HFFc6 (cell line): ENCODE measurements around the gene SHCBP1. TPM values are rescaled to one million over a fixed set of nuclear protein-coding genes. Genes with fewer than 3 reads are reported as not detected.
A peak's percentile ranks its signal among the peaks of the same experiment; 100 is the strongest.

Source experiments
- DNase-seq: peaks from one replicate; pipeline ENCODE4 v3.0.0-alpha.2; 2018
- H3K27ac Mint-ChIP-seq: 2 replicates; pipeline ENCODE4 v1.8.0; 2020; ENCODE audit warnings: mild to moderate bottlenecking, mixed read lengths
- H3K27me3 Mint-ChIP-seq: 2 replicates; pipeline ENCODE4 v1.8.0; 2021; ENCODE audit warnings: mild to moderate bottlenecking, moderate library complexity, mixed read lengths; ENCODE audit not compliant: insufficient read depth
- H3K36me3 Mint-ChIP-seq: 2 replicates; pipeline ENCODE4 v1.8.0; 2021; ENCODE audit warnings: low read depth, mixed read lengths
- H3K4me1 Mint-ChIP-seq: 2 replicates; pipeline ENCODE4 v1.8.0; 2020; ENCODE audit warnings: low read depth, mixed read lengths
- H3K4me3 Mint-ChIP-seq: 2 replicates; pipeline ENCODE4 v1.8.0; 2020; ENCODE audit warnings: mild to moderate bottlenecking, moderate library complexity, mixed read lengths
- H3K9me3 Mint-ChIP-seq: 2 replicates; pipeline ENCODE4 v1.8.0; 2020; ENCODE audit warnings: mild to moderate bottlenecking, mixed read lengths
- total RNA-seq, 6 experiments: library from RNA; stranded (reverse); fragmentation: NEBNext Ultra II Directional; extraction: Animal tissue kit (Norgen Biotek cat#: 25700); gene quantifications; 2 replicates in 1 of 6; 3 replicates in 5 of 6; pipeline ENCODE4 v1.2.3, GENCODE V29; 2021
- TF ChIP-seq, protein P1 (sequence below): fragments of 200-600 bp; sonication (generic); IDR thresholded peaks from 2 replicates; pipeline ENCODE4 v1.5.0; 2021; ENCODE audit warnings: antibody characterized with exemption, mild to moderate bottlenecking

Gene SHCBP1
- total RNA-seq, 6 experiments from 2014 or later: 20.8 to 50.5 (median 49.1) TPM

DNA sequence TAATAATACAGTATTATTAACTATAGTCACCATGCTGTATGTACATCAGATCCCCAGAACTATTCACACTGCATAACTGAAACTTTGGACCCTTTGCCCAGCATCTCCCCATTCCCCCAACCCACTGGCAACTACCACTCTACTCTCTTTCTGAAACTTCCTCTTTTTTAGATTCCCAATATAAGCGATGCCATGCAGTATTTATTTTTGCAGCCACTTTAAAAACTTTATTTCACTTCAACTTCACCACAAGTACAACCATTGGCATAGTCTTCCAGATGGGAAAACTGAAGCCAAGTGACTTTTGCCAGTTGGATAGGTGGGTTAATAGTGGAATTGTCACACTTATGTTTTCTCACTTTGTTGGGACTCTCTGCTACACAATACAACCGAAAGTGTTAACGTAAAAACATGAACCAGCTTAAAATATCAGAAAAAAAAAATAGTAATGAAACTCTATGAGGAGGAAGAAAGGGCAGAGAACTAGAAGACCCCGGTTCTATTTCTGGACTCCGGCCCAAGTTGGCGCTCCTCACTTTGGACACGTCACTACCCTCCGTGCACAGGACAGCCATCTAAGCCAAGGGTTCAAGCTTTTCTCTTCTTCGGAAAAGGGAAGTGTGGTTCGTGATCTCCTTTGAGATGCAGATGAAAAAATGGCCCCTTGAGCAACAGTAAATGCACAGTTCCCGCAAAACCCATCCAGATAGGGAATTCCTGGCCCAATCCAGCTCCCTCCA is 743 bp downstream of the SHCBP1 start:
- TF ChIP-seq, protein P1, sequence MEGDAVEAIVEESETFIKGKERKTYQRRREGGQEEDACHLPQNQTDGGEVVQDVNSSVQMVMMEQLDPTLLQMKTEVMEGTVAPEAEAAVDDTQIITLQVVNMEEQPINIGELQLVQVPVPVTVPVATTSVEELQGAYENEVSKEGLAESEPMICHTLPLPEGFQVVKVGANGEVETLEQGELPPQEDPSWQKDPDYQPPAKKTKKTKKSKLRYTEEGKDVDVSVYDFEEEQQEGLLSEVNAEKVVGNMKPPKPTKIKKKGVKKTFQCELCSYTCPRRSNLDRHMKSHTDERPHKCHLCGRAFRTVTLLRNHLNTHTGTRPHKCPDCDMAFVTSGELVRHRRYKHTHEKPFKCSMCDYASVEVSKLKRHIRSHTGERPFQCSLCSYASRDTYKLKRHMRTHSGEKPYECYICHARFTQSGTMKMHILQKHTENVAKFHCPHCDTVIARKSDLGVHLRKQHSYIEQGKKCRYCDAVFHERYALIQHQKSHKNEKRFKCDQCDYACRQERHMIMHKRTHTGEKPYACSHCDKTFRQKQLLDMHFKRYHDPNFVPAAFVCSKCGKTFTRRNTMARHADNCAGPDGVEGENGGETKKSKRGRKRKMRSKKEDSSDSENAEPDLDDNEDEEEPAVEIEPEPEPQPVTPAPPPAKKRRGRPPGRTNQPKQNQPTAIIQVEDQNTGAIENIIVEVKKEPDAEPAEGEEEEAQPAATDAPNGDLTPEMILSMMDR: no peak
- DNase-seq: peak; percentile 13
- Mint-ChIP-seq H3K4me3 (peak overlapping the region; percentile 96), H3K36me3 (no peaks in the 10 kb centered on the region), H3K27me3 (no peaks in the 10 kb centered on the region), H3K9me3 (no peaks in the 10 kb centered on the region), H3K4me1 (peaks cover 36% of the 10 kb centered on the region), H3K27ac (peak overlapping the region; percentile 92)

DNA sequence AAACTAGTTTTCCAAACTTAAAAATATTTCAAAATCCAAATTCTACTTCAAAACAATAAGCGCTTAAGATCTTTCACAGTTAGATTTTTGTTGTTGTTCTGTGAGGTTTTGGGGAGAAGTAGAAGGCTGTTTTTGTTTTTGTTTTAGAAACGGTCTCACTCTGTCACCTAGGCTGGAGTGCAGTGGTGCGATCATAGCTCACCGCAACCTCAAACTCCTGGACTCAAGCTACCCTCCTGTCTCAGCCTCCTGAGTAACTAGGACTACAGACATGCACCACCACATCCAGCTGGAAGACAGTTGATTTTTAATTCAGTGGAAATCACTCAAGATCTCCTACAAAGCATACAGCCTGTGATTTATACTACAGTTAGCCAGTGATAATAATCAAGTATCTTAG is 2.7 kb downstream of the SHCBP1 start:
- peak overlapping the region; percentile 11; the same call in 1 of the 2 replicates for H3K27ac Mint-ChIP-seq
- DNase-seq: no peak
- no peak overlapping the region for H3K4me3 Mint-ChIP-seq
- TF ChIP-seq, protein P1: no peak
- H3K36me3 Mint-ChIP-seq: peaks cover 4% of the 10 kb centered on the region; the same call in 1 of the 2 replicates
- peaks cover 36% of the 10 kb centered on the region for H3K4me1 Mint-ChIP-seq
- H3K9me3 Mint-ChIP-seq: no peaks in the 10 kb centered on the region
- no peaks in the 10 kb centered on the region for H3K27me3 Mint-ChIP-seq

DNA sequence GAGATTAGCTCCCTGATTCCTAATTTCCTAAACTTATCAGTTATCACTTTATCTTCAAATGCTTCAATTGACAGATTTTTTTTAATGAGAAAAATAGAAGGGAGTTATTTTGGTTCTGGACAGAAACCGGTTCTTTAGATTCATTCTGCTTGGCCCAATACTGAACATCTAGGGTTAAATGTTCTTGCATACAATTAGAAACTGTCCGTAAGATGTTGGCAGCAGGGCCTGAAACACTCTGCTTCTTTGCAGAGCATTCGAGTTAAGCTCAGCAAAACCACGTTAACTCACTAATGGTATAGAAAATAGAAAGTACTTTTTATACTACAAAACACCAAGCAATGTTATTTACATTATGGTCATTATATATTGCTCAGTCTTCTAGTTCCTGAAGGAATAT is 7.2 kb downstream of the SHCBP1 start:
- peaks cover 6% of the 10 kb centered on the region for H3K4me1 Mint-ChIP-seq
- H3K4me3 Mint-ChIP-seq: no peak overlapping the region
- H3K27me3 Mint-ChIP-seq: no peaks in the 10 kb centered on the region; the same call in 1 of the 2 replicates
- H3K9me3 Mint-ChIP-seq: no peaks in the 10 kb centered on the region
- no peak overlapping the region for H3K27ac Mint-ChIP-seq
- TF ChIP-seq, protein P1: no peak
- peaks cover 4% of the 10 kb centered on the region; the same call in 1 of the 2 replicates for H3K36me3 Mint-ChIP-seq
- no peak for DNase-seq

DNA sequence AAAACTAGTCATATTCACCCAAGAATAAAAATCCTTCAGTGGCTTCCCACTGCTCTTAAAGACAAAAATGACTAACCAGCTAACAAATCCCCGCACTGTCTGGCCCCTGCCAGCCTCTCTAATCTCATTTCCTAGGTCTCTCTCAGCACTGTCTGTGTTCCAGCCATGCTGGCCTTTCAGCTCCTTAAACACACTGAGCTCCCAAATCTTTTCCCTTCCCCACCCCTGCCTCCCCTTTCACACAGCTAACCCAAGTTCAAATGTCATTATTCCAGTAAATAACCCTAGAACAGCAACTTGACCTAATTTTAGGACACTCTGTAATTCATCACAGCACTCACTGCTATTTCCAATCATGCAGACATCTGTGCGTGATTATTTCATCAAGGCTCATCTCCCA is 7.8 kb downstream of the SHCBP1 start:
- Mint-ChIP-seq H3K4me1 (no peaks in the 10 kb centered on the region; the same call in 1 of the 2 replicates), H3K4me3 (no peak overlapping the region), H3K27me3 (no peaks in the 10 kb centered on the region; the same call in 1 of the 2 replicates), H3K27ac (no peak overlapping the region), H3K36me3 (peaks cover 4% of the 10 kb centered on the region; the same call in 1 of the 2 replicates), H3K9me3 (no peaks in the 10 kb centered on the region)
- DNase-seq: no peak
- TF ChIP-seq, protein P1: no peak

DNA sequence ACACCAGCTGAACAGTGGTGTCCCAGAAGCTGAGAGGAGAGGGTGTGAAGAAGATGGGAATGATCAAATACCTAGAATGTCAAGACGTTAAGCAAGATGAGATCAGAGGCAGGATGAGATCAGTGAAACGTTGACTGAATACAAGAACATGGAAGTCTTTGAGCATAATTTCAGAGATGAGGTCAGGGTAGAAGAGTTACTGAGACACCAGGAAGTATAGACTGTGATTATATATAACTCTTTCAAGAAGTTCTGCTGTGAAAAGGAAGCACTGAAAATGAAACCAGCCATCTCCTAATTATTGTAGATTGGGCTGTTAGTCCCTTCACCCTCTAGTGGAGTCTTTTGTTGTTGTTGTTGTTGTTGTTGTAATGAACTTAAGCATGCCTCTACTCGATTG is 9.1 kb downstream of the SHCBP1 start:
- Mint-ChIP-seq H3K27ac (no peak overlapping the region), H3K4me1 (0 out of 2 replicates have a peak, but pooled peaks cover 6% of the 10 kb centered on the region), H3K36me3 (peaks cover 4% of the 10 kb centered on the region; the same call in 1 of the 2 replicates), H3K4me3 (no peak overlapping the region), H3K9me3 (no peaks in the 10 kb centered on the region), H3K27me3 (no peaks in the 10 kb centered on the region; the same call in 1 of the 2 replicates)
- TF ChIP-seq, protein P1: no peak
- DNase-seq: no peak
